ENCODE data around the gene TARP.
"Not testable (repeated sequence)": the region's sequence is repeated elsewhere in the genome, so short reads cannot be mapped to it uniquely, and the experiment has no call there.

The TARP gene

GRCh38 chr7:38274927-38275620 lies 1.6 kb upstream of the TARP start:
- Histone ChIP-seq H3K9me2 (ENCODE audit: insufficient read depth) (0 out of 2 replicates have a peak, but pooled peaks cover 3% of the 10 kb centered on the region), H3K27me3 (ENCODE audit: insufficient read depth, low read depth) (peaks cover 49% of the 10 kb centered on the region), H4K20me1 (ENCODE audit: insufficient read depth) (no peaks in the 10 kb centered on the region), H3K4me3 (no peak overlapping the region), H3K36me3 (ENCODE audit: low read depth) (no peaks in the 10 kb centered on the region), H3K4me2 (no peak overlapping the region), H3K79me2 (ENCODE audit: low read depth) (no peaks in the 10 kb centered on the region), H3K27ac (no peak overlapping the region), H3K4me1 (replicated peaks; ENCODE audit: insufficient read depth) (no peaks in the 10 kb centered on the region), H3K9me3 (ENCODE audit: insufficient read depth, low read depth) (no peaks in the 10 kb centered on the region), H2AFZ (no peak overlapping the region), H3F3A (ENCODE audit: insufficient read depth, low read depth) (no peaks in the 10 kb centered on the region)
- DNase-seq = no peak
- TF ChIP-seq CTCF (conservative IDR thresholded peaks at IDR 0.05) = no peak
- no peak for TF ChIP-seq EZH2 (IDR thresholded peaks at IDR 0.05; ENCODE audit: low read depth)
- no TSS peak for BruUV-seq (replicated peaks)
- intact Hi-C loops (cut with micrococcal nuclease; ENCODE audit: unreplicated experiment) = no loop called here
- POLR2A ChIA-PET (ENCODE audit: unreplicated experiment) = no interaction called here
- CTCF ChIA-PET = no interaction called here

- intact Hi-C loops (cut with micrococcal nuclease; ENCODE audit: unreplicated experiment) = no loop called here
- ChIA-PET POLR2A (ENCODE audit: unreplicated experiment) (no interaction called here), CTCF (no interaction called here)
- Histone ChIP-seq H3K9me3 (ENCODE audit: insufficient read depth, low read depth) (no peaks in the 10 kb centered on the region), H3K27me3 (ENCODE audit: insufficient read depth, low read depth) (peaks cover 44% of the 10 kb centered on the region), H3K27ac (no peak overlapping the region), H3K4me3 (no peak overlapping the region), H3K79me2 (ENCODE audit: low read depth) (no peaks in the 10 kb centered on the region), H3K36me3 (ENCODE audit: low read depth) (no peaks in the 10 kb centered on the region), H3K4me2 (no peak overlapping the region), H3F3A (ENCODE audit: insufficient read depth, low read depth) (no peaks in the 10 kb centered on the region), H4K20me1 (ENCODE audit: insufficient read depth) (no peaks in the 10 kb centered on the region), H2AFZ (no peak overlapping the region), H3K9me2 (ENCODE audit: insufficient read depth) (0 out of 2 replicates have a peak, but pooled peaks cover 3% of the 10 kb centered on the region), H3K4me1 (replicated peaks; ENCODE audit: insufficient read depth) (no peaks in the 10 kb centered on the region)
- no peak for DNase-seq
- BruUV-seq (replicated peaks) = no TSS peak
- TF ChIP-seq CTCF (conservative IDR thresholded peaks at IDR 0.05) (no peak), EZH2 (IDR thresholded peaks at IDR 0.05; ENCODE audit: low read depth) (no peak)
Measured at GRCh38 chr7:38274486-38274885, 1.1 kb upstream of the TARP start.

- H3K79me2 ChIP-seq (ENCODE audit: low read depth); H3F3A ChIP-seq (ENCODE audit: insufficient read depth, low read depth); H2AFZ ChIP-seq; BruUV-seq (replicated peaks); H3K27ac ChIP-seq; H3K36me3 ChIP-seq (ENCODE audit: low read depth); intact Hi-C loops (cut with micrococcal nuclease; ENCODE audit: unreplicated experiment); POLR2A ChIA-PET (ENCODE audit: unreplicated experiment); H3K4me3 ChIP-seq; H3K4me2 ChIP-seq; H4K20me1 ChIP-seq (ENCODE audit: insufficient read depth); H3K9me3 ChIP-seq (ENCODE audit: insufficient read depth, low read depth); H3K4me1 ChIP-seq (replicated peaks; ENCODE audit: insufficient read depth); H3K9me2 ChIP-seq (ENCODE audit: insufficient read depth); DNase-seq; CTCF ChIA-PET: not testable (repeated sequence)
- peaks cover 22% of the 10 kb centered on the region for H3K27me3 ChIP-seq (ENCODE audit: insufficient read depth, low read depth)
Measured at GRCh38 chr7:38270405-38270804, 3.0 kb downstream of the TARP start.

- H3K79me2 ChIP-seq (ENCODE audit: low read depth); H3F3A ChIP-seq (ENCODE audit: insufficient read depth, low read depth); intact Hi-C loops (cut with micrococcal nuclease; ENCODE audit: unreplicated experiment); POLR2A ChIA-PET (ENCODE audit: unreplicated experiment); DNase-seq; H3K4me3 ChIP-seq; BruUV-seq (replicated peaks); H3K4me2 ChIP-seq; CTCF ChIA-PET; H3K27ac ChIP-seq; H3K9me2 ChIP-seq (ENCODE audit: insufficient read depth); H3K36me3 ChIP-seq (ENCODE audit: low read depth); H2AFZ ChIP-seq; H3K4me1 ChIP-seq (replicated peaks; ENCODE audit: insufficient read depth); H3K9me3 ChIP-seq (ENCODE audit: insufficient read depth, low read depth); H4K20me1 ChIP-seq (ENCODE audit: insufficient read depth): not testable (repeated sequence)
- peaks cover 21% of the 10 kb centered on the region for H3K27me3 ChIP-seq (ENCODE audit: insufficient read depth, low read depth)
Measured at GRCh38 chr7:38269704-38270346, 3.6 kb downstream of the TARP start.

- CTCF ChIA-PET; DNase-seq; H3K9me2 ChIP-seq (ENCODE audit: insufficient read depth); H3K79me2 ChIP-seq (ENCODE audit: low read depth); H3K27ac ChIP-seq; H4K20me1 ChIP-seq (ENCODE audit: insufficient read depth); H3K4me3 ChIP-seq; H3K4me1 ChIP-seq (replicated peaks; ENCODE audit: insufficient read depth); H3K4me2 ChIP-seq; POLR2A ChIA-PET (ENCODE audit: unreplicated experiment); intact Hi-C loops (cut with micrococcal nuclease; ENCODE audit: unreplicated experiment); H3K36me3 ChIP-seq (ENCODE audit: low read depth); H3K9me3 ChIP-seq (ENCODE audit: insufficient read depth, low read depth); H2AFZ ChIP-seq; H3F3A ChIP-seq (ENCODE audit: insufficient read depth, low read depth); BruUV-seq (replicated peaks): not testable (repeated sequence)
- H3K27me3 ChIP-seq (ENCODE audit: insufficient read depth, low read depth) = peaks cover 44% of the 10 kb centered on the region
Measured at GRCh38 chr7:38265958-38266357, 7.5 kb downstream of the TARP start.

GRCh38 chr7:38264602-38265001 lies 8.8 kb downstream of the TARP start:
- H3K9me3 ChIP-seq (ENCODE audit: insufficient read depth, low read depth); H4K20me1 ChIP-seq (ENCODE audit: insufficient read depth); H3K36me3 ChIP-seq (ENCODE audit: low read depth): not testable (repeated sequence)

More at GRCh38 chr7:38264602-38265001, 8.8 kb downstream of the TARP start:
- H3K9me2 ChIP-seq (ENCODE audit: insufficient read depth); DNase-seq; POLR2A ChIA-PET (ENCODE audit: unreplicated experiment); CTCF ChIA-PET; H3F3A ChIP-seq (ENCODE audit: insufficient read depth, low read depth); intact Hi-C loops (cut with micrococcal nuclease; ENCODE audit: unreplicated experiment); H3K4me3 ChIP-seq; H3K4me2 ChIP-seq; H2AFZ ChIP-seq; H3K79me2 ChIP-seq (ENCODE audit: low read depth); H3K27ac ChIP-seq; H3K4me1 ChIP-seq (replicated peaks; ENCODE audit: insufficient read depth); BruUV-seq (replicated peaks): not testable (repeated sequence)
- peaks cover 54% of the 10 kb centered on the region for H3K27me3 ChIP-seq (ENCODE audit: insufficient read depth, low read depth)
